Upper lobe of left lung (tissue), 6 donors: ENCODE results near the gene RNPEPL1. TPM values are rescaled to one million over a fixed set of nuclear protein-coding genes. Genes with fewer than 3 reads are reported as not detected.

ENCODE experiments used
- ATAC-seq, 2 donors: fragments of 200-7000 bp; cut with Tn5 transposase; one replicate each; pipeline ENCODE4 v1.9.1; 2022; ENCODE audit warnings: mild to moderate bottlenecking in 2 of 2, moderate library complexity in 2 of 2; ENCODE audit not compliant: low FRiP score in 2 of 2
- DNase-seq, 2 donors: peaks; one replicate each; pipeline ENCODE4 v3.0.0-alpha.2; 2019 to 2020
- H3K27ac ChIP-seq, 4 donors: fragments of 200-600 bp; sonication (generic); one replicate each; pipeline ENCODE4 v1.5.1; 2016 to 2019
- H3K27me3 ChIP-seq, 4 donors: fragments of 200-600 bp; sonication (generic); one replicate each; pipeline ENCODE4 v1.5.1; 2017 to 2019
- H3K36me3 ChIP-seq, 4 donors: fragments of 200-600 bp; sonication (generic); one replicate each; pipeline ENCODE4 v1.5.1; 2016 to 2019
- H3K4me1 ChIP-seq, 4 donors: fragments of 200-600 bp; sonication (generic); one replicate each; pipeline ENCODE4 v1.5.1; 2018 to 2019
- H3K4me3 ChIP-seq, 4 donors: fragments of 200-600 bp; sonication (generic); one replicate each; pipeline ENCODE4 v1.5.1; 2017 to 2019; ENCODE audit warnings: mild to moderate bottlenecking in 2 of 4, moderate library complexity in 1 of 4
- H3K9me3 ChIP-seq, 4 donors: fragments of 200-600 bp; sonication (generic); one replicate each; pipeline ENCODE4 v1.5.1; 2018 to 2019
- EP300 ChIP-seq, 4 donors: sonication (generic); formaldehyde crosslinking; IDR thresholded peaks; one replicate each; pipeline ENCODE4 v1.5.1; 2017; ENCODE audit warnings: antibody characterized with exemption in 4 of 4, control low read depth in 2 of 4
- POLR2A ChIP-seq, 4 donors: fragments of 450-650 bp; IDR thresholded peaks; one replicate each; pipeline ENCODE4 v1.5.1; 2016 to 2017; ENCODE audit warnings: antibody characterized with exemption in 4 of 4, mild to moderate bottlenecking in 2 of 4
- POLR2AphosphoS5 ChIP-seq, 2 donors: sonication (generic); formaldehyde crosslinking; IDR thresholded peaks; one replicate each; pipeline ENCODE4 v1.5.1; 2017; ENCODE audit warnings: antibody characterized with exemption in 2 of 2
- WGBS, 2 donors: methylation state at CpG; one replicate each; pipeline ENCODE4 v1.1.5; 2017 to 2018; 5-methylcytosine and 5-hydroxymethylcytosine counted together
- total RNA-seq, 6 donors: library from RNA; depleted of rRNA in 4 of 6; stranded (reverse); fragments of >200 nt in 4 of 6; gene quantifications; one replicate each; pipeline versions ENCODE4 v1.1.0 to v1.2.1, GENCODE V29; 2016 to 2021
- TF ChIP-seq, protein P1 (sequence below), 6 experiments: fragments of 450-650 bp in 4 of 6; fragments of 200-600 bp in 2 of 6; sonication (generic) in 2 of 6; IDR thresholded peaks; one replicate each; pipeline ENCODE4 v1.5.1; 2016 to 2019; ENCODE audit warnings: antibody characterized with exemption in 6 of 6
- donor health status: DM: no; HTN: no; CAD: no; lungs with moderate emphysema.
- donor health status: DM: no; HTN: yes; CAD: no; lungs with severe emphysema.

The RNPEPL1 gene
- total RNA-seq, 6 donors from 2014 or later = 71.0 to 264 (median 123) TPM

DNA sequence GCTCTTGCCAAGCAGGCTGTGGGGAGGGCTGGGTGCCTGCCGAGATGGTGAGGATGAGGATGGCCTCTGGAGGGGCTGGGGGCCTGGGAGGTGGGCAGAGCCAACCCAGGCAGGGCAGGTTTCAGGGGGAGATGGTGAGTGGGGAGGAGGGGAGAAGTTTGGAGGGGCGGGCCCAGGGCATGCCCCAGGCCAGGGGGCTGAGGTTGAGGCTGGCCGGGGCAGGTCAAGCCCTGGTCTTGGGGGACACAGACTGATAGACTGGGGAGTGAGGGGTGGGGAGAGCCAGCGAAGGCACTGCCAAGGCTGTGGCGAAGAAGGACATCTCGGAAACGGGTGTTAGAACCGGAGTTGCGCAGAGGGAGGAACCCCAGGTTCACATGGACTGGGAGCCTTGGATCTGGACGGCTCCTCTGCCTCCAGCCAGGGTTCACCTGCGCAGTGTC lies 30.9 kb downstream of the RNPEPL1 start:
- H3K4me1 ChIP-seq = peaks cover 0 to 6% (median 1%) of the 10 kb centered on the region in 4 donors
- WGBS, 2 donors = 90 to 96% methylated on average over 9 to 11 of the region's 11 CpGs
- no peak overlapping the region for H3K27ac ChIP-seq
- H3K36me3 ChIP-seq = peaks cover 3 to 56% (median 42%) of the 10 kb centered on the region in 4 donors
- no peak overlapping the region for H3K4me3 ChIP-seq
- no peak for DNase-seq
- no peaks in the 10 kb centered on the region for H3K9me3 ChIP-seq
- ATAC-seq = no peak
- H3K27me3 ChIP-seq = no peaks in the 10 kb centered on the region
- TF ChIP-seq POLR2AphosphoS5 (IDR thresholded peaks at IDR 0.05) = no peak
- TF ChIP-seq, protein P1, sequence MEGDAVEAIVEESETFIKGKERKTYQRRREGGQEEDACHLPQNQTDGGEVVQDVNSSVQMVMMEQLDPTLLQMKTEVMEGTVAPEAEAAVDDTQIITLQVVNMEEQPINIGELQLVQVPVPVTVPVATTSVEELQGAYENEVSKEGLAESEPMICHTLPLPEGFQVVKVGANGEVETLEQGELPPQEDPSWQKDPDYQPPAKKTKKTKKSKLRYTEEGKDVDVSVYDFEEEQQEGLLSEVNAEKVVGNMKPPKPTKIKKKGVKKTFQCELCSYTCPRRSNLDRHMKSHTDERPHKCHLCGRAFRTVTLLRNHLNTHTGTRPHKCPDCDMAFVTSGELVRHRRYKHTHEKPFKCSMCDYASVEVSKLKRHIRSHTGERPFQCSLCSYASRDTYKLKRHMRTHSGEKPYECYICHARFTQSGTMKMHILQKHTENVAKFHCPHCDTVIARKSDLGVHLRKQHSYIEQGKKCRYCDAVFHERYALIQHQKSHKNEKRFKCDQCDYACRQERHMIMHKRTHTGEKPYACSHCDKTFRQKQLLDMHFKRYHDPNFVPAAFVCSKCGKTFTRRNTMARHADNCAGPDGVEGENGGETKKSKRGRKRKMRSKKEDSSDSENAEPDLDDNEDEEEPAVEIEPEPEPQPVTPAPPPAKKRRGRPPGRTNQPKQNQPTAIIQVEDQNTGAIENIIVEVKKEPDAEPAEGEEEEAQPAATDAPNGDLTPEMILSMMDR (IDR thresholded peaks at IDR 0.05) = no peak
- TF ChIP-seq POLR2A (IDR thresholded peaks at IDR 0.05) = no peak
- TF ChIP-seq EP300 (IDR thresholded peaks at IDR 0.05) = no peak

DNA sequence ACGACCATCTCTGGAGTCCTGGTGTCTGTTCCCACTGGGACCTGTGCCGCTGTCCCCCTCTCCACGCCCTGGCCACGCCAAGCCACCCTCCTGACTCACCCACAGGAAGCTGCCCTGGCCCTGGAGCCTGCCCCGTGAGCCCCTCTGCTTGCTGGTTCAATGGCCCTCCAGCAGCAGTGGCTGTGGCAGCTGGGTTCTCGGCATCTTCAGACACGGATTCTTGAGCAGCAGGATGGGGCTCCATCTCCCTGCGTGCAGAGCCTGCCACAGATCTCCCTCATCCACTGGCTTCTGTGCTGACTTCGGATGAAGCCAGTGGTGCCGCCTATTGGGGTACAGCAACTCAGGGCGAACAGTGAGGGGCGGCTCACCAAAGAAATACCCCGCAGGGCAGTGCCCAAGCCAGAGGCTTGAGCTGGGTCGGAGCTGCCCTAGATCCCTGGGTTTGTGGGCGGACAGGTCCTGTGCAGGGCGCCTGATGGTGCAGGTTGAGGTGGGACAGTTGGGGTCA lies 32.2 kb downstream of the RNPEPL1 start:
- ATAC-seq = no peak
- DNase-seq = peak in 1 of 2 donors; percentile 19
- Histone ChIP-seq H3K4me1 (peaks cover 0 to 15% (median 6%) of the 10 kb centered on the region in 4 donors), H3K9me3 (no peaks in the 10 kb centered on the region), H3K27me3 (no peaks in the 10 kb centered on the region), H3K36me3 (peaks cover 3 to 50% (median 37%) of the 10 kb centered on the region in 4 donors), H3K4me3 (no peak overlapping the region), H3K27ac (no peak overlapping the region)
- TF ChIP-seq EP300 (IDR thresholded peaks at IDR 0.05) = no peak
- TF ChIP-seq, protein P1 (IDR thresholded peaks at IDR 0.05) = no peak
- no peak for TF ChIP-seq POLR2AphosphoS5 (IDR thresholded peaks at IDR 0.05)
- TF ChIP-seq POLR2A (IDR thresholded peaks at IDR 0.05) = no peak
- WGBS, 2 donors = 95 to 96% methylated on average over 13 to 15 of the region's 16 CpGs

DNA sequence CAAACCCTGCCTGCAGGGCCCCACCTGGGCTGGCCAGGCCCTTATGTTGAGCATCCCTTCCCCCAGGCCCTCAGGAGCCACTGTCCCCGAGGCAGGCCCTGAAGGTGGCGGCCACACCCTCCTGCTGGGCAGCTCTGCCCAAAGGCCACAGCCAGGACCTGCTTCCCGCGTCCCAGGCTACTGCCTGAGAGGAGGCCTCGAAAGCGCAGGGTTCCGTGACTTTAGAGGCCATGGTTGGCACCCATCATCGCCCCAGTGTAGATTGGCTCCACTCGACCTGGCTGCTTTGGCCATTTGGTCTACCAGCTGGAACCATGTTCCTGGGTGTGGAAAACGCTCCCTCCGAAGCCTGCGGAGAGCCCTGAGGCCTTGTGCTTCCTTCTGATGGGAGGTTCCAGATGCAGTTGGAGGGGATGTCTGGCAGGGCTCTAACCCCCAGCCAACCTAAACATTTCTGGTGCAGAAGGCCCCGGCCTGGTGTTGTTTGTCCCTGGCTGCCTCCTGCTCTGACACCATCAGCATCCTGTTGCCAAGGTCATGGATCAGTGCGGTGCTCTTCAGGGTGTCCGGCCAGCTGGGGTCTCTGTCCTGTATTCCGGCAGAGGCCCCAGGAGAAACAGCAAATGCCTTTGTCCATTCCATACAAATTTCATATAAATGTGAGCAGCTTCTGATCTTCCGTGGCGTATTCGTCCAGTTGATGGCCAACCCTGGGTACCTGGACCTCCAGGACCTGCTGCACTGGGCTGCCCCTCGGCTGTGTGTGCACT lies 33.0 kb downstream of the RNPEPL1 start:
- TF ChIP-seq, protein P1 (IDR thresholded peaks at IDR 0.05) = no peak
- no peak for TF ChIP-seq POLR2A (IDR thresholded peaks at IDR 0.05)
- no peak for TF ChIP-seq EP300 (IDR thresholded peaks at IDR 0.05)
- TF ChIP-seq POLR2AphosphoS5 (IDR thresholded peaks at IDR 0.05) = no peak
- no peak overlapping the region for H3K4me3 ChIP-seq
- H3K9me3 ChIP-seq = no peaks in the 10 kb centered on the region
- peaks cover 3 to 44% (median 30%) of the 10 kb centered on the region in 4 donors for H3K36me3 ChIP-seq
- no peak overlapping the region for H3K27ac ChIP-seq
- 69 to 80% methylated on average over 6 to 20 of the region's 20 CpGs for WGBS, 2 donors
- DNase-seq = peak; percentile 15 to 66
- H3K27me3 ChIP-seq = no peaks in the 10 kb centered on the region
- ATAC-seq = no peak
- peaks cover 0 to 15% (median 6%) of the 10 kb centered on the region in 4 donors for H3K4me1 ChIP-seq

DNA sequence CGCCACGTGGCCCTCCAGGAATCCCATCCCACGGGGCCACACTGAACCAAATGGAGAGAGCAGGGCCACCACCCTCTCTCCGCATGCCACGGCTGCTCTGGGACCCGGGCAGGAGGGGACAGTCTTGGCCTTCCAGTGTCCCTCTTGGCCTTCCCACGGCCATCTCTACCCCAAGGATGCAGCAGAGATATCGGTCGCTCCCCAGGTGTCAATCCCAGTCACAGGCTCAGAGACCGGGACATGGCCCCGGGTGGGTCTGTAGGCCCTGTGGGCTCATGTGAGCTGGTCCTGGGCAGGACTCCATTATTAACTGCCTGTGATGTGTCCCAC lies 33.5 kb downstream of the RNPEPL1 start:
- Histone ChIP-seq H3K27ac (no peak overlapping the region), H3K4me3 (no peak overlapping the region), H3K9me3 (no peaks in the 10 kb centered on the region), H3K27me3 (no peaks in the 10 kb centered on the region), H3K4me1 (peaks cover 0 to 15% (median 6%) of the 10 kb centered on the region in 4 donors), H3K36me3 (peaks cover 3 to 38% (median 27%) of the 10 kb centered on the region in 4 donors)
- 87 to 94% methylated on average over 3 to 11 of the region's 11 CpGs for WGBS, 2 donors
- TF ChIP-seq, protein P1 (IDR thresholded peaks at IDR 0.05) = no peak
- TF ChIP-seq POLR2AphosphoS5 (IDR thresholded peaks at IDR 0.05) (no peak), POLR2A (IDR thresholded peaks at IDR 0.05) (no peak), EP300 (IDR thresholded peaks at IDR 0.05) (no peak)
- ATAC-seq (no peak), DNase-seq (peak in 1 of 2 donors; percentile 18)
